Cardiac septum (tissue), 1 donor: ENCODE data around the gene ZNF148. TPM values are rescaled to one million over a fixed set of nuclear protein-coding genes. Genes with fewer than 3 reads are reported as not detected.
"Not testable (repeated sequence)": the region's sequence is repeated elsewhere in the genome, so short reads cannot be mapped to it uniquely, and the experiment has no call there.

Source experiments
- DNase-seq: peaks from one replicate; pipeline ENCODE4 v3.0.0-alpha.2; 2020; ENCODE audit warnings: low spot score
- intact Hi-C: fragments of 100-400 bp; cut with DNase I; formaldehyde crosslinking; loops from one replicate; pipeline ENCODE4 v1.14.0; 2022
- total RNA-seq: library from RNA; stranded (reverse); fragmentation: NEBNext Ultra II Directional; extraction: Animal tissue kit (Norgen Biotek cat#: 25700); gene quantifications from one replicate; pipeline ENCODE4 v1.2.1, GENCODE V29; 2021
- donor health status: DM: no; HTN: no; CAD: no.

The ZNF148 gene
- total RNA-seq, 1 donor from 2014 or later = 44.2 TPM

DNA sequence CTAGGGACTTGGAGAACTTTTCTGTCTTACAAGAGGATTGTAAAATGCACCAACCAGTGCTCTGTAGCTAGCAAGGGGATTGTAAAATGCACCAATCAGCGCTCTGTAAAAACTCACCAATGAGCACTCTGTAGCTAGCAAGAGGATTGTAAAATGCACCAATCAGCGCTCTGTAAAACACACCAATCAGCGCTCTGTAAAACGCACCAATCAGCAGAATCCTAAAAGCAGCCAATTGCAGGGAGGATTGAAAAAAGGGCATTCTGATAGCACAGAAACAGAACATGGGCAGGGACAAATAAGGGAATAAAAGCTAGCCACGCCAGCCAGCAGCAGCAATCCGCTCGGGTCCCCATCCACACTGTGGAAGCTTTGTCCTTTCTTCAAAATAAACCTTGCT, 31.8 kb downstream of the ZNF148 start:
- intact Hi-C loops, DNase-seq: not testable (repeated sequence)

DNA sequence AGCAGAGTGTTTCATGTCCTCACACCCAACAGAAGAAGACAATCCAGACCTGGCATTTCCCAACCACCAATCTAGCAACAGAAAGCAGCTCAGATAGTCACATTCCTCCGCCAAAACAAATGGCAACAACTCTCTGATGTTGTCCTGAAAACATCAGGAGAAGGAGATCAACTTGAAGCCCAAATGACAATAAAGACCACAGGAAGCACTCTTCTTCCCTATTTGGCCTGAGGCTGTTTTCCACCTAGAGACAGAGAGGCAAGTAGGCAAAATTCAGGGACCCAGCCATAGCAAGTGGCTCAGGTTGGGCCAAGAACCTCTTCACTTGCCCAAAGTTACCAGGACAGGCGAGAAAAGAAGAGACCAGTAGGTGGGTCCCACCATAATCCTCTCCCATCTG, 35.0 kb downstream of the ZNF148 start:
- intact Hi-C loops = no loop called here
- DNase-seq = no peak

DNA sequence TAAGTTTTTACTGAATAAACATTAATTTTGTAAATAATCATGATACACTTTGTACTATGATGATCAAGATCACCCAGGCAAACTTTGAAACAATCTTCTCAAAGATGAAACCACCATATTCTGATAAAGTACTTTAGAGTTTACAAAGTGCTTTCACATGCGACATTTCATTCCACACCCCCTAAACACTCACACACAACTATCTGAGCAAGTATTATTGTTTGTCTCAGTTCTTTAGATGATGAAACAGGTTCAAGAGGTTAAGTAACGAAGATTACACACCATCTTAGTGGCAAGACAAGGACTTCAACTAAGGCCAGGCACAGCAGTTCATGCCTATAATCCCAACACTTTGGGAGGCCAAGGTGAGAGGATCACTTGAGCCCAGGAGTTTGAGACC, 37.6 kb downstream of the ZNF148 start:
- DNase-seq = no peak
- intact Hi-C loops = no loop called here

- intact Hi-C loops = no loop called here
- no peak for DNase-seq
Measured at GRCh38 chr3:125334675-125335560, 40.2 kb downstream of the ZNF148 start.

DNA sequence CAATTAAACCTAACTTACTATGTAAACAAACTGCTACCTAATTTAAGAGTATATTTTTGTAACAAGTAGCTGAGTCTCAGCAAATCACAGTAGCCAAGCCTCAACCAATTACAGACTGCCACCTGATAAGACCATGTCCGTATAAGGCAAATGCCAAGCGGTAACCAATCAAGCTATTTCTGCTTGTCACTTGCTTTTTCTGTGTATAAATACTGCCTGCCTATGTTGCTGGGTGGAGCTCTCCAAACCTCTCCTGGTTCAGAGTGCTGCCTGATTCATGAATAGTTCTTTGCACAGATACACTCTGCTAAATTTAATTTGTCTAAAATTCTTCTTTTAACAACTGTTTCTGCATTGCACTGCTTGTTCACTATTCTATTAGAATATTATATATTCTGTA, 42.6 kb downstream of the ZNF148 start:
- DNase-seq = no peak
- intact Hi-C loops = no loop called here

GRCh38 chr3:125331243-125331642, 43.9 kb downstream of the ZNF148 start:
- no peak for DNase-seq
- intact Hi-C loops = no loop called here

- no peak for DNase-seq
- intact Hi-C loops = no loop called here
Measured at GRCh38 chr3:125326957-125327356, 48.2 kb downstream of the ZNF148 start.

GRCh38 chr3:125325746-125326145, 49.4 kb downstream of the ZNF148 start:
- DNase-seq = no peak
- intact Hi-C loops = no loop called here

DNA sequence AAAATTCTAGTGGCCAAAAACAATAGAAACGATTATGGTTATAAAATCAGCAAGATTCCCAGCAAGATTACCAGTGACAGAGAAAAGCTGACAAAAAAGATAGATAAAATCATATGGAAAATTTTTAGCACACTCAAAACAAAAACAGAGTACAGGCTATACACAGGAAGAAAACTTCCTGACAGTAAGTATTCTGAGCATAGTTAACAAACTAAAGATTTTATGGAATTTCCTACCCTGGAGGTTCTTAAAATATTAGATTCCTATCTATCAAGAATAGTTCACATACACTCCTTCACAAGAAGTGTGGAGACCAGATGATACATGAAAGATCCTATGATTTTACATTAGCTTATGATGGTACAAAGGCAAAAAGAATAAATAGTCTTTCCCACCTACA, 50.8 kb downstream of the ZNF148 start:
- intact Hi-C loops = no loop called here
- no peak for DNase-seq

DNA sequence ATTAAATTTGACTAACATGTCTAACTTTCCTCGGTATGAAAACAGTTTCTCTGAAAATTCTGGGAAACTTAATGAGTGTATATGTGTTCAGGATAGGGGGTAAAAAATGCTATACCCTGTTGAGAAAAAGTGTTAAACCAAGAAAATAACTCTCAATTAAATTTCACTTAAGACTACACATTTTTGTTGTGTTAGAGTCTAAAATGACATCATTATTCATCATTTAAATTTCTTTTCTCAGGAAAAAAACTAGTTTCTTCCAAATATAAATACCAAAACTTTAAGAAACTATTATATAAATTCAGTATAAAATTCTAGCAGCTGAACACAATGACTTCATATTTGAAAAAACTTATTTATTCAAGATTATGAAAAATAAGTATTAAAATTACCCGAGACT, 52.2 kb downstream of the ZNF148 start:
- intact Hi-C loops = no loop called here
- DNase-seq = no peak

DNA sequence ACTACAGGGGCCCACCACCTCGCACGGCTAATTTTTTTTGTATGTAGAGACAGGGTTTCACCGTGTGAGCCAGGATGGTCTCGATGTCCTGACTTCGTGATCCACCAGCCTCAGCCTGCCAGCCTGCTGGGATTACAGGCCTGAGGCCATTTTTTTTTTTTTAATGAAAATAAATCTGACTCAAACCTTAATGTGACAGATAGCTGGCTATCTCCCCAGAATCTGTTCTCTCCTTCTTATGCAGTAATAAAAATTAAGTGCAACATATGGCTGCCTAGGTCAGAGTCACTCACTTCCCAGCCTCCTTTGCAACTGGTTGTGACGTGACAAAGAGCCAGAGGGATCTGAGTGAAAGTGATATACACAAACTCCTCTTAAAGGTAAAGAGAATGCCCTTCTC, 53.0 kb downstream of the ZNF148 start:
- intact Hi-C loops = no loop called here
- no peak for DNase-seq

- no peak for DNase-seq
- intact Hi-C loops = no loop called here
Measured at GRCh38 chr3:125319765-125320164, 55.4 kb downstream of the ZNF148 start.

DNA sequence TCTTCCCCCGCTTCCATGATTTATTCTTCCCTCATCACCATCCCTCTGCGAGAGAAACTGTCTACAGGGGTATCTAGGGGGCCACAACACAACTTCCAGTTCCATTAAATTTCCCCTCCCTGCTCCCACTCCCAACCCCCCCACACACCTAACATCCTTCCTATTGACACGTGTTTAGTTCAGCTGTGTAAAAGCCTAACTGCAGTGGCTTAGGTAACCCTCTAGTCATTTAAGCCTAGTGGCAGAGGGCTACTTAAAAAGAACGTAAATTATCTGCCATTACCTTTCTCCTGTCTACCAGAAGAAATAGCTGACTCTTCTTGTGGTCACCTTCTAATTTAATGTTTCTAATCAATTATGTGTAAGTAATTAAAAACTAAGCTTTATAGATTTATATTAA, 56.3 kb downstream of the ZNF148 start:
- no peak for DNase-seq
- intact Hi-C loops = no loop called here

GRCh38 chr3:125318167-125318865, 56.8 kb downstream of the ZNF148 start:
- intact Hi-C loops = no loop called here
- no peak for DNase-seq

- no peak for DNase-seq
- intact Hi-C loops = no loop called here
Measured at GRCh38 chr3:125317761-125318160, 57.4 kb downstream of the ZNF148 start.

DNA sequence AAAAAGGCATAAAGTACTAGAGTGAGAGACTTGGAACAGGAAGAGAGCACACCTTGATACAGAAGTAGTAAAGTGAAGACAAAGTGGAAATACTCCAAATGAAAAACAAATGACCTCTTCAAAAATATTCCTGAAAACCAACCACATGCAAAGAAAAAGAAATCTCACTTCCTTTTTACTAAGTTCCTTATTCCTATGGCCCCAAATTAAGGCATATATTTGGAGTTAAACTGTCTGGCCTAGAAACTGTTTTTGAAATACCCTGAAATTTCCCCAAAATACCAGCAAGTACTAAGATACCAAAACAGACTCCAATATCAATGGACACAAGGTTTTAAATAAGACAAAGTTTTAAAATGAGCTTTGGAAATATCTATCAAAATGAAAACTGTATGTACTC, 58.2 kb downstream of the ZNF148 start:
- intact Hi-C loops = no loop called here
- DNase-seq = no peak

DNA sequence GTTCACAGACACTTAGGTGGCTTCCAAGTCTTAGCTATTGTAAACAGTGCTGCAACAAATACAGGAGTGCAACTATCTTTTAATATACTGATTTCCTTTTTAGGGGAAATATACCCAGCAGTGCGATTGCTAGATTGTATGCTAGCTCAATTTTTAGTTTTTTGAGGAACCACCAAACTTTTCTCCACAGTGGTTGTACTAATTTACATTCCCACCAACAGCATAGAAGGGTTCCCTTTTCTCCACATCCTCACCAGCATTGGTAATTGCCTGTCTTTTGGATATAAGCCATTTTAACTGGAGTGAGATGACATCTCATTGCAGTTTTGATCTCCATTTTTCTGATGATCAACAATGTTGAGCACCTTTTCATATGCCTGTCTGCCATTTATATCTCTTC, 58.9 kb downstream of the ZNF148 start:
- intact Hi-C loops = no loop called here
- no peak for DNase-seq

GRCh38 chr3:125313060-125313635, 62.0 kb downstream of the ZNF148 start:
- intact Hi-C loops = no loop called here
- no peak for DNase-seq

DNA sequence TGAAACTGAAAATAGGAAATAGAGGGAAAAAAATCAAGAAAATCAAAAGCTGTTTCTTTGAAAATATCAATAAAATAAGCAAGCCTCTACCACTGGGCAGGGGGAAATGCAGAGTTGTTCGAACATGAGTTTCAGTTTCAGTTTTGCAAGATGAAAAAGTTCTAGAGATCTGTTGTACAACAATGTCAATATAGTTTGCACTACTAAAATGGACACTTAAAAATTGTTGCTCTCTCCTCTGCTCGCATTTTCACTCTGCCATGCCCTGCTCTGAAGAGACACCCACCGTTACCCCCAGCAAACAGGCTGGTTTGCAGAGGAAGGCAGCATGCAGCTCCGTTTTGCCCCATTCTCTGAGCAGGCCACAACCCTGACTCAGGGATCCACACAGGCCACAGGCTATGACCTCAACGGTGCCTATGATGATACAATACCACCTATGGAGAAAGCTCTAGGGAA, 64.5 kb downstream of the ZNF148 start:
- no peak for DNase-seq
- intact Hi-C loops = no loop called here

DNA sequence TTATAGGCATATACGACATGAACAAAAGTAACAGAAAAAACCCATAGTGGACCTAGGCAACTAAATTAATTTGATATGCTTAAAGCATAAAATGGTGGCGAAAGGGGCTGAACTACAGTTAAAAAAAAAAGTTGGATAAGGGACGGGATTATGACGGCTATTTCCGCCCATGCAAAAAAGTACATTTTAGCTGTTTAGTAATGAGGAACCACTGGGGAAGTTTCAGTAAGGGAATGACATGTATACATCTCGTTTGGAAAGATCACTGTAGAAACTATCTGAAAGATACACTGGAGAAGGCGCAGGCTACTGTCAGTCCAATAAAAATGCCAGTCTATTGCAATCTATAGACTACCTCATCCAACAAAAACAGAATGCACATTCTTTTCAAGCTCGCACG, 65.6 kb downstream of the ZNF148 start:
- intact Hi-C loops = no loop called here
- DNase-seq = no peak

DNA sequence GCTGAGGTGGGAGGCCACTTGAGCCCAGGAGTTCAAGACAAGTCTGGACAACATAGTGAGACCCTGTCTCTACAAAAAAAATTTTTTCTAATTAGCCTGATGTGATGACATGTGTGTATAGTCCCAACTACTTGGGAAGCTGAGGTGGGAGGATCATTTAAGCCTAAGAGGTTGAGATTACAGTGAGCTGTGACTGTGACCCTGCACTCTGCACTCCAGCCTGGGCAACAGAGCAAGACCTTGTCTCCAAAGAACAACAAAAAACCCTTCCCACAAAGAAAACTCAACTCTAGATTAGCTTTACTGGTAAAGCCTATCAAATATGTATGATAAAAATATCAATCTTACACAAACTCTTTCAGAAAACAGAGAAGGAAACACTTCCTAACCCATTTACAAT, 68.5 kb downstream of the ZNF148 start:
- intact Hi-C loops = no loop called here
- no peak for DNase-seq
